ENCODE measurements around the gene SEPSECS. TPM values are rescaled to one million over a fixed set of nuclear protein-coding genes. Genes with fewer than 3 reads are reported as not detected.

The SEPSECS gene
- total and polyA plus RNA-seq, 9 of the 15 experiments (the other 6 are each of a cell fraction or from before 2014, with no cell fraction given): 3.9 to 17.2 (median 7.9) TPM

GRCh38 chr4:25172961-25173915 lies 13.0 kb upstream of the SEPSECS start (continued):
- TF ChIP-seq JUNB (CRISPR knock-in tag; conservative IDR thresholded peaks at IDR 0.05) (0 out of 2 replicates have a peak, but pooled peaks have one; percentile 28), E2F8 (IDR thresholded peaks at IDR 0.05; ENCODE audit: low read depth, partially characterized antibody) (no peak), SMARCE1 (IDR thresholded peaks at IDR 0.05) (peak; percentile 87), MEF2A (IDR thresholded peaks at IDR 0.05; ENCODE audit: control insufficient read depth, low read depth, low read length) (peak; percentile 78; the same call in 1 of the 2 replicates), FOSL1 (tag; conservative IDR thresholded peaks at IDR 0.05) (peak; percentile 97), CTCF (IDR thresholded peaks at IDR 0.05 in 2 of 3, conservative IDR thresholded peaks at IDR 0.05 in 1 of 3; ENCODE audit: insufficient read depth in 2 of 3, low read depth in 1 of 3, low read length in 3 of 3) (peak in 2 of 3 experiments; percentile 11 to 35; a peak in 1 of 6 replicates)
